Measurements from ENCODE around the gene AKR7A2. TPM values are rescaled to one million over a fixed set of nuclear protein-coding genes. Genes with fewer than 3 reads are reported as not detected.
A peak's percentile ranks its signal among the peaks of the same experiment; 100 is the strongest.

Gene AKR7A2
- total and polyA plus RNA-seq, 2 experiments from 2014 or later = 20.8 to 53.6 TPM

GRCh38 chr1:19268445-19268844 is 43.5 kb downstream of the AKR7A2 start:
- no peak overlapping the region for H3K4me3 ChIP-seq
- H3K4me3 Mint-ChIP-seq = no peak overlapping the region
- H3K27me3 Mint-ChIP-seq (ENCODE audit: insufficient read depth, low read depth, poor library complexity) = peaks cover 17% of the 10 kb centered on the region
- no peak overlapping the region for H3K27ac Mint-ChIP-seq
- no peak overlapping the region for H3K27ac ChIP-seq (ENCODE audit: low read depth)
- no peaks in the 10 kb centered on the region for H3K9me3 Mint-ChIP-seq
- no peaks in the 10 kb centered on the region for H3K79me2 ChIP-seq (replicated peaks; ENCODE audit: insufficient read depth)
- no peak overlapping the region for H3K4me2 ChIP-seq
- H3K9me2 ChIP-seq (ENCODE audit: insufficient read depth) = no peaks in the 10 kb centered on the region
- H4K20me1 ChIP-seq (replicated peaks; ENCODE audit: insufficient read depth) = no peaks in the 10 kb centered on the region
- H3K36me3 Mint-ChIP-seq (ENCODE audit: low read depth) = no peaks in the 10 kb centered on the region; the same call in 2 of the 3 replicates
- DNase-seq (ENCODE audit: low spot score) (no peak), ATAC-seq (peak; percentile 53)
- no peak for TF ChIP-seq EZH2 (IDR thresholded peaks at IDR 0.05; ENCODE audit: low read depth, unreplicated experiment)
- peak in 1 of 2 experiments; percentile 26; a peak in 2 of 4 replicates for TF ChIP-seq CTCF (conservative IDR thresholded peaks at IDR 0.05; ENCODE audit: low read depth in 2 of 2)
- no peak for TF ChIP-seq NANOG (IDR thresholded peaks at IDR 0.05; ENCODE audit: borderline replicate concordance)
- H3K36me3 ChIP-seq (ENCODE audit: insufficient read depth) = no peaks in the 10 kb centered on the region
- peaks cover 11% of the 10 kb centered on the region for H3K27me3 ChIP-seq (ENCODE audit: insufficient read depth)
- H2AFZ ChIP-seq = no peak overlapping the region
- H3K4me1 ChIP-seq (ENCODE audit: insufficient read depth) = no peaks in the 10 kb centered on the region
- no peaks in the 10 kb centered on the region for H3F3A ChIP-seq (replicated peaks; ENCODE audit: low read depth)
- H3K4me1 Mint-ChIP-seq = no peaks in the 10 kb centered on the region; the same call in 2 of the 3 replicates

- H3K4me3 ChIP-seq = no peak overlapping the region
- no peaks in the 10 kb centered on the region for H3K27me3 ChIP-seq (ENCODE audit: insufficient read depth)
- H3K27ac Mint-ChIP-seq = no peak overlapping the region
- no peaks in the 10 kb centered on the region for H3K9me3 Mint-ChIP-seq
- no peaks in the 10 kb centered on the region for H3K9me2 ChIP-seq (ENCODE audit: insufficient read depth)
- DNase-seq (ENCODE audit: low spot score) = no peak
- H3K36me3 Mint-ChIP-seq (ENCODE audit: low read depth) = peaks cover 32% of the 10 kb centered on the region
- H3K27me3 Mint-ChIP-seq (ENCODE audit: insufficient read depth, low read depth, poor library complexity) = peaks cover 19% of the 10 kb centered on the region
- H3K4me1 ChIP-seq (ENCODE audit: insufficient read depth) = no peaks in the 10 kb centered on the region
- no peak overlapping the region for H2AFZ ChIP-seq
- peaks cover 15% of the 10 kb centered on the region for H3K36me3 ChIP-seq (ENCODE audit: insufficient read depth)
- H3K79me2 ChIP-seq (replicated peaks; ENCODE audit: insufficient read depth) = no peaks in the 10 kb centered on the region
- peaks cover 6% of the 10 kb centered on the region for H4K20me1 ChIP-seq (replicated peaks; ENCODE audit: insufficient read depth)
- H3K4me2 ChIP-seq = no peak overlapping the region
- H3F3A ChIP-seq (replicated peaks; ENCODE audit: low read depth) = 0 out of 2 replicates have a peak, but pooled peaks cover 10% of the 10 kb centered on the region
- peak; percentile 16; the same call in 2 of the 3 replicates for ATAC-seq
- no peak overlapping the region for H3K4me3 Mint-ChIP-seq
- no peaks in the 10 kb centered on the region for H3K4me1 Mint-ChIP-seq
- H3K27ac ChIP-seq (ENCODE audit: low read depth) = no peak overlapping the region
- no peak for TF ChIP-seq NANOG (IDR thresholded peaks at IDR 0.05; ENCODE audit: borderline replicate concordance)
- TF ChIP-seq EZH2phosphoT487 (IDR thresholded peaks at IDR 0.05; ENCODE audit: unreplicated experiment) = no peak
- no peak for TF ChIP-seq CTCF (conservative IDR thresholded peaks at IDR 0.05; ENCODE audit: low read depth in 2 of 2)
- TF ChIP-seq EZH2 (IDR thresholded peaks at IDR 0.05; ENCODE audit: low read depth, unreplicated experiment) = no peak
- no peak for TF ChIP-seq ZNF331 (CRISPR knock-in tag; IDR thresholded peaks at IDR 0.05; ENCODE audit: low read depth)
- TF ChIP-seq ZNF462 (CRISPR knock-in tag; IDR thresholded peaks at IDR 0.05) = no peak
- no peak for TF ChIP-seq POLR2AphosphoS5 (IDR thresholded peaks at IDR 0.05; ENCODE audit: low read depth)
Observed at GRCh38 chr1:19262744-19263143, 49.2 kb downstream of the AKR7A2 start.
